Spinal cord (tissue), 10 donors: Measurements from ENCODE around the gene DUS1L. TPM values are rescaled to one million over a fixed set of nuclear protein-coding genes. Genes with fewer than 3 reads are reported as not detected.

ENCODE experiments used
- DNase-seq, 6 donors: peaks; one replicate each; pipeline versions ENCODE4 v3.0.0 to v3.0.0-alpha.2; 2013 to 2015; ENCODE audit warnings: low spot score in 6 of 6, low read depth in 4 of 6
- H3K27ac ChIP-seq: one replicate; pipeline ENCODE4 v1.5.1; 2013; ENCODE audit warnings: low read depth, low read length, control low read depth
- H3K27me3 ChIP-seq: one replicate; pipeline ENCODE4 v1.6.1; 2013; ENCODE audit warnings: low read length; ENCODE audit not compliant: control insufficient read depth, insufficient read depth
- H3K36me3 ChIP-seq: one replicate; pipeline ENCODE4 v1.6.1; 2013; ENCODE audit warnings: low read length; ENCODE audit not compliant: control insufficient read depth, insufficient read depth
- H3K4me1 ChIP-seq: one replicate; pipeline ENCODE4 v1.6.1; 2013; ENCODE audit warnings: low read length; ENCODE audit not compliant: control insufficient read depth, insufficient read depth
- H3K4me3 ChIP-seq: one replicate; pipeline ENCODE4 v1.5.1; 2013; ENCODE audit warnings: low read depth, low read length, control low read depth
- H3K9me3 ChIP-seq: one replicate; pipeline ENCODE4 v1.6.1; 2013; ENCODE audit warnings: low read length; ENCODE audit not compliant: control insufficient read depth, insufficient read depth
- WGBS: methylation state at CpG from one replicate; pipeline ENCODE4 v1.1.5; 2013; ENCODE audit warnings: missing lambda C conversion rate; ENCODE audit not compliant: insufficient coverage; 5-methylcytosine and 5-hydroxymethylcytosine counted together
- polyA plus RNA-seq, 2 donors: library from polyadenylated mRNA; unstranded; fragments of 120-200 nt; gene quantifications; one replicate each; pipeline ENCODE4 v1.2.1, GENCODE V29; 2013; ENCODE audit not compliant: insufficient read length in 2 of 2
- total RNA-seq, 2 donors: library from RNA; depleted of rRNA in 1 of 2; stranded (reverse); fragments of 120-200 nt in 1 of 2; fragments of >200 nt in 1 of 2; gene quantifications; one replicate each; pipeline versions ENCODE4 v1.2.3 to v1.2.4, GENCODE V29; 2013 to 2014
- donor health status: healthy.

The DUS1L gene
- total and polyA plus RNA-seq, 4 donors = 18.9 to 85.1 (median 57.7) TPM

GRCh38 chr17:82008941-82009405 is 56.6 kb downstream of the DUS1L start:
- DNase-seq = no peak
- Histone ChIP-seq H3K4me1 (peaks cover 63% of the 10 kb centered on the region), H3K9me3 (no peaks in the 10 kb centered on the region), H3K27ac (no peak overlapping the region), H3K27me3 (no peaks in the 10 kb centered on the region), H3K4me3 (no peak overlapping the region), H3K36me3 (peaks cover 98% of the 10 kb centered on the region)
- 91% methylated on average over 28 of the region's 28 CpGs for WGBS

- Histone ChIP-seq H3K27ac (no peak overlapping the region), H3K4me3 (no peak overlapping the region), H3K9me3 (no peaks in the 10 kb centered on the region), H3K27me3 (no peaks in the 10 kb centered on the region), H3K4me1 (peaks cover 62% of the 10 kb centered on the region), H3K36me3 (peaks cover 98% of the 10 kb centered on the region)
- no peak for DNase-seq
- WGBS = 79% methylated on average over 24 of the region's 26 CpGs
These were observed 57.2 kb downstream of the DUS1L start for GRCh38 chr17:82008258-82008940.

Other genes with a start within 250 kb of the DUS1L start
- 100 to 1,000 TPM in 1 of 2 donors, 10 to 100 TPM in 1; 51.0 to 146 TPM for gene MCRIP1, start 232.5 kb downstream of the DUS1L start, total RNA-seq
- 100 to 1,000 TPM; 216 to 234 TPM for gene MCRIP1, start 232.5 kb downstream of the DUS1L start, polyA plus RNA-seq
- gene PPP1R27, start 230.8 kb downstream of the DUS1L start, total RNA-seq = under 1 TPM in 1 of 2 donors, not detected in 1; 0.17 TPM
- gene PPP1R27, start 230.8 kb downstream of the DUS1L start, polyA plus RNA-seq = under 1 TPM in 1 of 2 donors, not detected in 1; 0.18 TPM
- 100 to 1,000 TPM; 143 to 443 TPM for gene P4HB, start 205.3 kb downstream of the DUS1L start, total RNA-seq
- gene P4HB, start 205.3 kb downstream of the DUS1L start, polyA plus RNA-seq = 100 to 1,000 TPM; 254 to 311 TPM
- gene ARHGDIA, start 194.5 kb downstream of the DUS1L start, total RNA-seq = 100 to 1,000 TPM in 1 of 2 donors, 10 to 100 TPM in 1; 46.6 to 158 TPM
- 100 to 1,000 TPM; 318 to 319 TPM for gene ARHGDIA, start 194.5 kb downstream of the DUS1L start, polyA plus RNA-seq
- 10 to 100 TPM; 54.6 to 77.1 TPM for gene ALYREF, start 174.2 kb downstream of the DUS1L start, total RNA-seq
- gene ALYREF, start 174.2 kb downstream of the DUS1L start, polyA plus RNA-seq = 10 to 100 TPM; 77.4 to 84.5 TPM
- gene ANAPC11, start 174.1 kb downstream of the DUS1L start, total RNA-seq = 100 to 1,000 TPM in 1 of 2 donors, 10 to 100 TPM in 1; 53.8 to 120 TPM
- 100 to 1,000 TPM; 142 to 144 TPM for gene ANAPC11, start 174.1 kb downstream of the DUS1L start, polyA plus RNA-seq
- gene NPB, start 163.6 kb downstream of the DUS1L start, total RNA-seq = 1 to 10 TPM; 1.1 to 4.4 TPM
- gene NPB, start 163.6 kb downstream of the DUS1L start, polyA plus RNA-seq = 1 to 10 TPM; 2.1 to 3.8 TPM
- gene PCYT2, start 154.4 kb downstream of the DUS1L start, total RNA-seq = 10 to 100 TPM; 31.4 to 36.4 TPM
- gene PCYT2, start 154.4 kb downstream of the DUS1L start, polyA plus RNA-seq = 10 to 100 TPM; 62.9 to 67.4 TPM
- 10 to 100 TPM in 1 of 2 donors, 1 to 10 TPM in 1; 5.8 to 11.8 TPM for gene SIRT7, start 147.6 kb downstream of the DUS1L start, total RNA-seq
- gene SIRT7, start 147.6 kb downstream of the DUS1L start, polyA plus RNA-seq = 10 to 100 TPM; 18.9 to 24.2 TPM
- gene MAFG, start 138.1 kb downstream of the DUS1L start, total RNA-seq = 10 to 100 TPM; 10.8 to 13.0 TPM
- gene MAFG, start 138.1 kb downstream of the DUS1L start, polyA plus RNA-seq = 10 to 100 TPM; 21.5 to 24.2 TPM
- gene PYCR1, start 128.5 kb downstream of the DUS1L start, total RNA-seq = 10 to 100 TPM; 37.0 to 52.0 TPM
- 10 to 100 TPM; 47.2 to 56.8 TPM for gene PYCR1, start 128.5 kb downstream of the DUS1L start, polyA plus RNA-seq
- gene MYADML2, start 118.6 kb downstream of the DUS1L start, total RNA-seq = 1 to 10 TPM in 1 of 2 donors, under 1 TPM in 1; 0.44 to 2.0 TPM
- gene MYADML2, start 118.6 kb downstream of the DUS1L start, polyA plus RNA-seq = 1 to 10 TPM; 2.2 to 2.9 TPM
- 1 to 10 TPM in 1 of 2 donors, under 1 TPM in 1; 0.89 to 3.0 TPM for gene NOTUM, start 104.6 kb downstream of the DUS1L start, total RNA-seq
- gene NOTUM, start 104.6 kb downstream of the DUS1L start, polyA plus RNA-seq = 1 to 10 TPM in 1 of 2 donors, under 1 TPM in 1; 0.82 to 1.4 TPM
- 10 to 100 TPM; 22.3 to 42.8 TPM for gene ASPSCR1, start 88.2 kb downstream of the DUS1L start, total RNA-seq
- gene ASPSCR1, start 88.2 kb downstream of the DUS1L start, polyA plus RNA-seq = 10 to 100 TPM; 38.9 to 53.7 TPM
- 10 to 100 TPM; 37.0 to 56.3 TPM for gene CENPX, start 42.9 kb downstream of the DUS1L start, total RNA-seq
- gene CENPX, start 42.9 kb downstream of the DUS1L start, polyA plus RNA-seq = 10 to 100 TPM; 70.4 to 71.9 TPM
- gene LRRC45, start 42.5 kb downstream of the DUS1L start, total RNA-seq = 10 to 100 TPM in 1 of 2 donors, 1 to 10 TPM in 1; 8.2 to 16.9 TPM
- 10 to 100 TPM; 22.1 to 26.4 TPM for gene LRRC45, start 42.5 kb downstream of the DUS1L start, polyA plus RNA-seq
- 10 to 100 TPM; 51.7 to 58.4 TPM for gene RAC3, start 34.1 kb downstream of the DUS1L start, total RNA-seq
- gene RAC3, start 34.1 kb downstream of the DUS1L start, polyA plus RNA-seq = 100 to 1,000 TPM; 212 to 214 TPM
- 10 to 100 TPM; 44.3 to 94.5 TPM for gene DCXR, start 28.1 kb downstream of the DUS1L start, total RNA-seq
- gene DCXR, start 28.1 kb downstream of the DUS1L start, polyA plus RNA-seq = 100 to 1,000 TPM; 144 to 145 TPM
- gene RFNG, start 14.0 kb downstream of the DUS1L start, total RNA-seq = 10 to 100 TPM; 19.5 to 36.7 TPM
- 10 to 100 TPM; 61.8 to 75.2 TPM for gene RFNG, start 14.0 kb downstream of the DUS1L start, polyA plus RNA-seq
- gene GPS1, start 13.9 kb downstream of the DUS1L start, total RNA-seq = 100 to 1,000 TPM in 1 of 2 donors, 10 to 100 TPM in 1; 63.4 to 125 TPM
- 100 to 1,000 TPM; 151 to 165 TPM for gene GPS1, start 13.9 kb downstream of the DUS1L start, polyA plus RNA-seq
- gene FASN, start 32.4 kb upstream of the DUS1L start, total RNA-seq = 10 to 100 TPM; 57.7 to 58.3 TPM
- 100 to 1,000 TPM; 163 to 184 TPM for gene FASN, start 32.4 kb upstream of the DUS1L start, polyA plus RNA-seq
- 10 to 100 TPM; 15.3 to 28.5 TPM for gene CCDC57, start 147.0 kb upstream of the DUS1L start, total RNA-seq
- gene CCDC57, start 147.0 kb upstream of the DUS1L start, polyA plus RNA-seq = 10 to 100 TPM; 50.8 to 85.3 TPM
- 10 to 100 TPM; 19.0 to 22.8 TPM for gene SLC16A3, start 163.2 kb upstream of the DUS1L start, total RNA-seq
- 10 to 100 TPM; 14.1 to 19.1 TPM for gene SLC16A3, start 163.2 kb upstream of the DUS1L start, polyA plus RNA-seq
- gene CSNK1D, start 207.9 kb upstream of the DUS1L start, total RNA-seq = 10 to 100 TPM; 35.2 to 51.1 TPM
- gene CSNK1D, start 207.9 kb upstream of the DUS1L start, polyA plus RNA-seq = 100 to 1,000 TPM; 127 to 144 TPM